Naive B cell (primary cell): ENCODE measurements around the gene RCBTB2. TPM values are rescaled to one million over a fixed set of nuclear protein-coding genes. Genes with fewer than 3 reads are reported as not detected.
A peak's percentile ranks its signal among the peaks of the same experiment; 100 is the strongest.

Source experiments
- ATAC-seq, 2 donors: fragments of 150-1000 bp; cut with Tn5 transposase; 2 replicates each; pipeline ENCODE4 v1.10.0; 2021; ENCODE audit warnings: low read depth in 2 of 2, mild to moderate bottlenecking in 2 of 2, moderate library complexity in 2 of 2
- DNase-seq: peaks from one replicate; pipeline ENCODE4 v3.0.0; 2022
- H3K27ac Mint-ChIP-seq, 6 donors: one replicate each; pipeline ENCODE4 v1.8.0; 2020 to 2022; ENCODE audit warnings: mild to moderate bottlenecking in 6 of 6, mixed read lengths in 6 of 6, moderate library complexity in 5 of 6, inconsistent platforms in 2 of 6
- H3K27me3 Mint-ChIP-seq, 3 donors: one replicate each; pipeline ENCODE4 v1.8.0; 2021 to 2022; ENCODE audit warnings: mixed read lengths in 3 of 3, mild to moderate bottlenecking in 1 of 3
- H3K36me3 Mint-ChIP-seq, 2 donors: one replicate each; pipeline ENCODE4 v1.8.0; 2020 to 2022; ENCODE audit warnings: mixed read lengths in 2 of 2, inconsistent platforms in 1 of 2, mild to moderate bottlenecking in 1 of 2
- H3K4me1 Mint-ChIP-seq, 3 donors: one replicate each; pipeline ENCODE4 v1.8.0; 2020 to 2022; ENCODE audit warnings: mixed read lengths in 3 of 3, inconsistent platforms in 1 of 3, mild to moderate bottlenecking in 1 of 3, moderate library complexity in 1 of 3
- H3K4me3 Mint-ChIP-seq, 8 donors: one replicate each; pipeline ENCODE4 v1.8.0; 2020 to 2022; ENCODE audit warnings: mild to moderate bottlenecking in 8 of 8, mixed read lengths in 8 of 8, moderate library complexity in 8 of 8, inconsistent platforms in 2 of 8
- H3K9me3 Mint-ChIP-seq, 7 donors: one replicate each; pipeline ENCODE4 v1.8.0; 2020 to 2022; ENCODE audit warnings: mixed read lengths in 7 of 7, mild to moderate bottlenecking in 5 of 7, inconsistent platforms in 2 of 7, moderate library complexity in 1 of 7
- polyA plus RNA-seq, 6 donors: library from polyadenylated mRNA; unstranded; fragments of 300-500 nt; fragmentation: Illumina TruSeq; gene quantifications; one replicate each; pipeline ENCODE4 v1.2.3, GENCODE V29; 2021; ENCODE audit warnings: low read depth in 6 of 6

Gene RCBTB2
- polyA plus RNA-seq, 6 donors from 2014 or later = 2.0 to 4.2 (median 2.1) TPM; not detected in 1

DNA sequence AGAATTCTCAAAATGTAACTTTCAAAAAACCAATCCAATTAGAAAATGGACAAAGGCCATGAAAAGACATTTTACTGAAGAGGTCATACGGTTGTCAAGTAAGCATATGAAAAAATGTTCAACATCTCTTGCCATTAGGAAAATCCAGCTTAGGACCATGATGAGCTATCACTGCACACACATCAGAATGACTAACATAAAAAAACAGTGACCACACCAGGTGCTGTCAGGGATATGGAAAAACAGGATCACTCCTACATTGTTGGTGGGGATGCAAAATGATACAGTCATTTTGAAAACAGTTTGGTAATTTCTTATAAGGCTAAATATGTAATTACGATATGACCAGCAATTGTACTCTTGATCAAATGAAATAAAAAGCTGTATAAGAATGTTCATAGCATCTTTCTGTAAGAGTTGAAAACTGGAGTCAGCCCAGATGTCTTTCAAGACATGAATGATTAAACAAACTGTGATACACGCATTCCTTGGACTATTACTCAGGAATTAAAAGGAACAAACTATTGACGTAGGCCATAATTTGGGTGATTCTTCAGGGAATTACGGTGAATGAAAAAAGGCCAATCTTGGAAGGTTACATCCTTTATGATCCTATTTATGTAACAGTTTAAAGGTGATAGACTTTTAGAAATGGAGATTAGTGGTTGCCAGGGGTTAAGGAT is 26.9 kb upstream of the RCBTB2 start:
- no peak overlapping the region for H3K4me3 Mint-ChIP-seq
- DNase-seq (no peak), ATAC-seq (no peak)
- no peak overlapping the region for H3K27ac Mint-ChIP-seq
- peaks cover 0 to 10% of the 10 kb centered on the region in 2 donors for H3K36me3 Mint-ChIP-seq
- peaks cover 65 to 74% (median 68%) of the 10 kb centered on the region in 3 donors for H3K27me3 Mint-ChIP-seq
- H3K9me3 Mint-ChIP-seq = peaks cover 0 to 40% (median 30%) of the 10 kb centered on the region in 7 donors
- peaks cover 12 to 24% (median 22%) of the 10 kb centered on the region in 3 donors for H3K4me1 Mint-ChIP-seq

DNA sequence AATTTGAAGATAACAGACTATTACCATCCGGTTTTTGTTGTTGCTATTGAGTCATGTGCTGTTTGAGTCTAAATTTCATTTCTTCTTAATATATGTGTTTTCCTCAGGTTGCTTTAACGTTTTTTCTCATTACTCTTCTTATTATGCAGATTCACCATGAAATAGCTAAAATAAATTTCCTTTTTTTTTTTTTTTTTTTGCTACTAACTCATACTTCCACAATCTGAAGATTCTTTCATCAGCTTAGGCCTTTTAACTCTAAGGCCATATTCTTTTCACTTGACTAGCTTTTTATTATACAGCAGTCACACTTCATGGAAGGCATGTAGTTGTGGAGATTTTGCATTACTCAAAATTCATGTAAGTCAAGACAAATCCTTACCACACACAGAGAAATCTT is 23.9 kb upstream of the RCBTB2 start:
- no peak for ATAC-seq
- no peak for DNase-seq
- peaks cover 62 to 84% (median 65%) of the 10 kb centered on the region in 3 donors for H3K27me3 Mint-ChIP-seq
- H3K4me1 Mint-ChIP-seq = peaks cover 5 to 6% (median 5%) of the 10 kb centered on the region in 3 donors
- H3K27ac Mint-ChIP-seq = no peak overlapping the region
- H3K36me3 Mint-ChIP-seq = peaks cover 8 to 14% of the 10 kb centered on the region in 2 donors
- peaks cover 5 to 63% (median 43%) of the 10 kb centered on the region in 7 donors for H3K9me3 Mint-ChIP-seq
- no peak overlapping the region for H3K4me3 Mint-ChIP-seq

GRCh38 chr13:48555441-48555840 is 22.6 kb upstream of the RCBTB2 start:
- no peak overlapping the region for H3K27ac Mint-ChIP-seq
- no peak for DNase-seq
- H3K9me3 Mint-ChIP-seq = peaks cover 5 to 76% (median 49%) of the 10 kb centered on the region in 7 donors
- ATAC-seq = no peak
- H3K4me3 Mint-ChIP-seq = no peak overlapping the region
- H3K4me1 Mint-ChIP-seq = no peaks in the 10 kb centered on the region
- peaks cover 57 to 80% (median 61%) of the 10 kb centered on the region in 3 donors for H3K27me3 Mint-ChIP-seq
- peaks cover 8 to 19% of the 10 kb centered on the region in 2 donors for H3K36me3 Mint-ChIP-seq

GRCh38 chr13:48551329-48551728 is 18.4 kb upstream of the RCBTB2 start:
- H3K27ac Mint-ChIP-seq = peak overlapping the region in 1 of 6 donors; percentile 71
- peaks cover 9 to 62% (median 44%) of the 10 kb centered on the region in 7 donors for H3K9me3 Mint-ChIP-seq
- DNase-seq (no peak), ATAC-seq (no peak)
- H3K36me3 Mint-ChIP-seq = peaks cover 15 to 18% of the 10 kb centered on the region in 2 donors
- no peak overlapping the region for H3K4me3 Mint-ChIP-seq
- peaks cover 48 to 65% (median 61%) of the 10 kb centered on the region in 3 donors for H3K27me3 Mint-ChIP-seq
- no peaks in the 10 kb centered on the region for H3K4me1 Mint-ChIP-seq

DNA sequence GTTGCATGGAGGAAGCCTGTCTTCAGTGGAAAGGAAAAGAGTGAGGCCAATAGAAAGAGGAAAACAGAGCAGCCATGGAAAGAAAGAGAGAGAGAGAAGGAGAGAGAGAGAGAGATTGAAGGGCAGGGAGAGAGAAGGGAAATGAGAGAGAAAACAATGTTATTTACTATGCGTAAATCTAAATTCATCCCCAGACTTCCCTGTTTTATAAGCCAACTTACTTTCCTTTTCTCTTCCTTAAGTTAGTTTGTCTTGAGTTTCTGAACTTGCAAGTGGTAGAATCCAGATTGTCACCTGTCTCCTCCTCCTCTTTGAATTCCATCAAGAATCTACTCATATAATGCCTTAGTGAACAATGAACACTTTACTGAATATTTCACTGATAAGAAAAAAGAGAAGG is 16.8 kb upstream of the RCBTB2 start:
- no peak for ATAC-seq
- Mint-ChIP-seq H3K36me3 (peaks cover 14 to 15% of the 10 kb centered on the region in 2 donors), H3K4me1 (no peaks in the 10 kb centered on the region), H3K27me3 (peaks cover 58 to 70% (median 69%) of the 10 kb centered on the region in 3 donors), H3K27ac (peak overlapping the region in 1 of 6 donors; percentile 20), H3K4me3 (no peak overlapping the region), H3K9me3 (peaks cover 8 to 47% (median 36%) of the 10 kb centered on the region in 7 donors)
- DNase-seq = no peak

- Mint-ChIP-seq H3K27me3 (peaks cover 59 to 81% (median 73%) of the 10 kb centered on the region in 3 donors), H3K4me3 (no peak overlapping the region), H3K36me3 (peaks cover 7 to 10% of the 10 kb centered on the region in 2 donors), H3K9me3 (peaks cover 4 to 37% (median 25%) of the 10 kb centered on the region in 7 donors), H3K27ac (no peak overlapping the region), H3K4me1 (no peaks in the 10 kb centered on the region)
- DNase-seq (no peak), ATAC-seq (no peak)
Measured at GRCh38 chr13:48547663-48548092, 14.8 kb upstream of the RCBTB2 start.

DNA sequence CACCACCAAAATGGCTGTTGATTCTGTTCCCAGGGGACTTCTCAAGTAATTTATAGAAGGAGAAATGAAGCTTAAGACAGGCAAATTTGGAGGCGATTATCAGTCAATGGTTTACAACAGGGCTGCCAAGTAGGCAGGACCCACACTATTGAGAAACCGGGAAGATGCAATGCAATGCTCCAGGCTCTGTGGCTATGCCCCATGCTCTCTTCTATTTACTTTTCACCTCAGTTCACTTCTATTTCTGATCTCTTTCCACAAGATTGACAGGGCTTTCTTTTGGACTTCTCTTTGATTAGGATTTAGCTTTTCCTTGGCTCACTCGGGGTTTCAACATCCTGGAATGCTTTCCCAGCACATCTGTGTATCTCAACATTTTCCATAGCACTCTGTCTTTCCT is 12.7 kb upstream of the RCBTB2 start:
- DNase-seq = no peak
- no peak overlapping the region for H3K27ac Mint-ChIP-seq
- no peak overlapping the region for H3K4me3 Mint-ChIP-seq
- peaks cover 57 to 73% (median 63%) of the 10 kb centered on the region in 3 donors for H3K27me3 Mint-ChIP-seq
- no peak for ATAC-seq
- H3K9me3 Mint-ChIP-seq = peaks cover 3 to 21% (median 11%) of the 10 kb centered on the region in 7 donors
- no peaks in the 10 kb centered on the region for H3K4me1 Mint-ChIP-seq
- peaks cover 5 to 7% of the 10 kb centered on the region in 2 donors for H3K36me3 Mint-ChIP-seq

DNA sequence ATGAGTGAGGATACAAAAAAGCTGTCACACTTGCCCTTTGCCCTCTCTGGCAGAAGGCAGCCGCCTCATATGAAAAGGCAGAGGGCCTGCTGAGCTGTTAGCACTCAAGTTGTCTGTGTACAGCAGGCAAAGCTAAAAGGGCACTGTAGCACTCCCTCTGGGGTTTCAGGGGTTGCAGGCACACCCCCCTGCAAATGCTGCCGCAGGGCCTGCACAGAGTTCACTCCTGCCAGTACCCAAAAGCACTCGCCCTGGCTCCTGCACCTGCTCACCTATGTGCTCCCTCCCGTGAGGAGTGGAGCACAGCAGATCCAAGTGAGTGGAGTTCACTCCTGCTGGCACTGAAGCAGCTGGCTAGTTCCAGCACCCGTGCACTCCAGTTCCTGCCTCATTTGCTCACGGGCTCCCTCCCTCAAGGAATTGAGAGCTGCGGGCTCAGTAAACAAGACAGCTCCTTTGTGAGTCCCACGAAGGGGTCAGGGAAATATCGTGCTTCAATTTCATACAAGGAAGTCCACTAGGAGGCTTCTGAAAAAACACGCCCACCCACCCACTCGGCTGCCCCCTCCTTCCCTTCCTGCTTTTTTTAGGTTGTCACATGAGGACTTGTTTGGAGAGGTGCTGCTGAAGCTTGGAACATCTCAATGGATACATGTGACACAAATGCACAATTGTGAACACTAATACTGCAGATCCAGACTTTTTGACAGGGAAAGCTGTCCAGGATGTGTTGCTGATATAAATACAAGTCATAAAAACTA is 9.9 kb upstream of the RCBTB2 start:
- Mint-ChIP-seq H3K4me1 (no peaks in the 10 kb centered on the region), H3K4me3 (no peak overlapping the region), H3K36me3 (no peaks in the 10 kb centered on the region), H3K27ac (peak overlapping the region in 1 of 6 donors; percentile 32), H3K27me3 (peaks cover 51 to 66% (median 60%) of the 10 kb centered on the region in 3 donors), H3K9me3 (peaks cover 0 to 2% (median 0%) of the 10 kb centered on the region in 7 donors)
- ATAC-seq (no peak), DNase-seq (no peak)

GRCh38 chr13:48542138-48542537 is 9.3 kb upstream of the RCBTB2 start:
- H3K9me3 Mint-ChIP-seq = peaks cover 0 to 9% (median 4%) of the 10 kb centered on the region in 7 donors
- no peak overlapping the region for H3K27ac Mint-ChIP-seq
- no peaks in the 10 kb centered on the region for H3K36me3 Mint-ChIP-seq
- H3K4me3 Mint-ChIP-seq = no peak overlapping the region
- DNase-seq = no peak
- ATAC-seq = no peak
- H3K27me3 Mint-ChIP-seq = peaks cover 57 to 68% (median 67%) of the 10 kb centered on the region in 3 donors
- H3K4me1 Mint-ChIP-seq = no peaks in the 10 kb centered on the region

DNA sequence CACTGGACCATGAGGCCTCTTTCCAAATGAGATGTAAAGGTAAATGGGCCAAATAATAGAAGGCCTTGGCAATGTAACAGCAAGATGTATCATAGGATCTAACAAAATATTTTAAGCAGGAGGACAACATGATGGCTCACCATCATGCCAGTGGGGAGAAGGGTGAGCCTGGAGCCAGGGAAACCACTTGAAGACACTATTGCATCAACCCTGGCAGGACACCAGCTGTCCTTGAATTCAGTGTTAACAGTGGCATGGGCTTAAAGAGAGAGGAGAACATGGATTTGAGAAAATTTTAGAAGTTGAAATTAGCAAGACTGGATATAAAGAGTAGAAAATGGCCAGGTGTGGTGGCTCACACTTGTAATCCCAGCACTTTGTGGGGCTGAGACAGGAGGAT is 6.7 kb upstream of the RCBTB2 start:
- Mint-ChIP-seq H3K27me3 (peaks cover 57 to 62% (median 59%) of the 10 kb centered on the region in 3 donors), H3K4me3 (no peak overlapping the region), H3K36me3 (peaks cover 0 to 14% of the 10 kb centered on the region in 2 donors), H3K9me3 (peaks cover 0 to 16% (median 7%) of the 10 kb centered on the region in 7 donors), H3K27ac (no peak overlapping the region), H3K4me1 (no peaks in the 10 kb centered on the region)
- no peak for ATAC-seq
- no peak for DNase-seq

GRCh38 chr13:48536621-48537250 is 3.9 kb upstream of the RCBTB2 start:
- peaks cover 45 to 51% (median 48%) of the 10 kb centered on the region in 3 donors for H3K27me3 Mint-ChIP-seq
- H3K36me3 Mint-ChIP-seq = peaks cover 0 to 14% of the 10 kb centered on the region in 2 donors
- H3K4me1 Mint-ChIP-seq = peaks cover 1 to 18% (median 10%) of the 10 kb centered on the region in 3 donors
- ATAC-seq (no peak), DNase-seq (no peak)
- H3K9me3 Mint-ChIP-seq = peaks cover 0 to 16% (median 7%) of the 10 kb centered on the region in 7 donors
- H3K4me3 Mint-ChIP-seq = no peak overlapping the region
- H3K27ac Mint-ChIP-seq = no peak overlapping the region

DNA sequence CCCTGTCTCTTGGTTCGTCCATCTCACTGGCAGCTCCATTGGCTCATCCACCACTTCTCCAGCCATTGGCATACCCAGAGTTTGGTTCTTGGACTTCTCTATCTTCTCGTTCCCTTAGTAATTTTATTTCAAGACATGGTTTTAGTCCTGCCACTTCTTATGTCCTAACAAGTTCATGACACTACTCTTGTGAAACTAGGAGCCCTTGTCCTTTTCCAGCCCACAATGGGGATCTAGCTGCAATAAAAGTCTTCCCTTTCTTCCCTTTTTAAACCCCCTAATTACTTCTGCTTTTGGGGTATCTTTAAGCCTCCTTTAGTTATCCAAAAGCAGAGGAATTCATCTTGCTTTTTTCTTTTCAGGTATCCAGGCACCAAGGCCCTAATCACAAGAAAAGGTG is 2.9 kb upstream of the RCBTB2 start:
- DNase-seq (no peak), ATAC-seq (no peak)
- H3K4me3 Mint-ChIP-seq = peak overlapping the region in 1 of 8 donors; percentile 31
- no peak overlapping the region for H3K27ac Mint-ChIP-seq
- H3K4me1 Mint-ChIP-seq = peaks cover 10 to 28% (median 20%) of the 10 kb centered on the region in 3 donors
- H3K27me3 Mint-ChIP-seq = peaks cover 45 to 48% (median 47%) of the 10 kb centered on the region in 3 donors
- peaks cover 0 to 14% of the 10 kb centered on the region in 2 donors for H3K36me3 Mint-ChIP-seq
- H3K9me3 Mint-ChIP-seq = peaks cover 0 to 16% (median 7%) of the 10 kb centered on the region in 7 donors

GRCh38 chr13:48534911-48535501 is 2.1 kb upstream of the RCBTB2 start:
- Mint-ChIP-seq H3K27me3 (peaks cover 44 to 47% (median 45%) of the 10 kb centered on the region in 3 donors), H3K4me3 (peak overlapping the region in 1 of 8 donors; percentile 31), H3K27ac (peak overlapping the region in 1 of 6 donors; percentile 15), H3K4me1 (peaks cover 11 to 33% (median 22%) of the 10 kb centered on the region in 3 donors), H3K9me3 (peaks cover 0 to 16% (median 7%) of the 10 kb centered on the region in 7 donors), H3K36me3 (peaks cover 0 to 14% of the 10 kb centered on the region in 2 donors)
- no peak for DNase-seq
- no peak for ATAC-seq
